Measurements from ENCODE around the gene NKTR. TPM values are rescaled to one million over a fixed set of nuclear protein-coding genes. Genes with fewer than 3 reads are reported as not detected.

NKTR gene
- total RNA-seq, 4 donors from 2014 or later, result 17.9 to 134 (median 56.3) TPM

- ATAC-seq, result no peak
- Histone ChIP-seq H3K4me1 (peaks cover 0 to 9% (median 0%) of the 10 kb centered on the region in 3 donors), H3K4me3 (no peak overlapping the region), H3K27ac (peak overlapping the region in 2 of 4 donors; percentile 3 to 26), H3K36me3 (peaks cover 0 to 98% of the 10 kb centered on the region in 2 donors), H3K27me3 (no peaks in the 10 kb centered on the region), H3K9me3 (no peaks in the 10 kb centered on the region)
- 63 to 71% methylated on average over 2 of the region's 3 CpGs for WGBS, 2 donors (ENCODE audit: low coverage in 1 of 2)
- TF ChIP-seq POLR2AphosphoS5 (IDR thresholded peaks at IDR 0.05) (no peak), EP300 (IDR thresholded peaks at IDR 0.05) (no peak), POLR2A (IDR thresholded peaks at IDR 0.05) (no peak), CTCF (IDR thresholded peaks at IDR 0.05) (no peak)
These were observed 38.2 kb upstream of the NKTR start for GRCh38 chr3:42562047-42562907.

GRCh38 chr3:42569593-42570142, 30.8 kb upstream of the NKTR start:
- ATAC-seq, result no peak
- no peaks in the 10 kb centered on the region for H3K4me1 ChIP-seq
- 46 to 70% methylated on average over 2 of the region's 2 CpGs for WGBS, 2 donors (ENCODE audit: low coverage in 1 of 2)
- TF ChIP-seq CTCF (IDR thresholded peaks at IDR 0.05) (no peak), POLR2AphosphoS5 (IDR thresholded peaks at IDR 0.05) (no peak), EP300 (IDR thresholded peaks at IDR 0.05) (no peak), POLR2A (IDR thresholded peaks at IDR 0.05) (no peak)
- no peak overlapping the region for H3K4me3 ChIP-seq
- peaks cover 0 to 69% of the 10 kb centered on the region in 2 donors for H3K36me3 ChIP-seq
- H3K9me3 ChIP-seq, result peaks cover 0 to 6% (median 0%) of the 10 kb centered on the region in 3 donors
- H3K27me3 ChIP-seq, result no peaks in the 10 kb centered on the region
- H3K27ac ChIP-seq, result no peak overlapping the region

GRCh38 chr3:42572278-42572677, 28.2 kb upstream of the NKTR start:
- Histone ChIP-seq H3K4me1 (no peaks in the 10 kb centered on the region), H3K36me3 (peaks cover 0 to 43% of the 10 kb centered on the region in 2 donors), H3K9me3 (peaks cover 0 to 6% (median 0%) of the 10 kb centered on the region in 3 donors), H3K27me3 (no peaks in the 10 kb centered on the region), H3K4me3 (no peak overlapping the region), H3K27ac (no peak overlapping the region)
- no peak for ATAC-seq
- WGBS, 2 donors (ENCODE audit: low coverage in 1 of 2), result 88 to 100% methylated on average over 1 of the region's 3 CpGs
- TF ChIP-seq POLR2A (IDR thresholded peaks at IDR 0.05) (no peak), POLR2AphosphoS5 (IDR thresholded peaks at IDR 0.05) (no peak), EP300 (IDR thresholded peaks at IDR 0.05) (no peak), CTCF (IDR thresholded peaks at IDR 0.05) (peak in 1 of 4 experiments; percentile 35)

GRCh38 chr3:42575137-42575741, 25.2 kb upstream of the NKTR start:
- ATAC-seq, result no peak
- Histone ChIP-seq H3K27me3 (no peaks in the 10 kb centered on the region), H3K4me1 (peaks cover 0 to 15% (median 0%) of the 10 kb centered on the region in 3 donors), H3K36me3 (peaks cover 0 to 29% of the 10 kb centered on the region in 2 donors), H3K9me3 (peaks cover 0 to 6% (median 0%) of the 10 kb centered on the region in 3 donors), H3K4me3 (no peak overlapping the region), H3K27ac (no peak overlapping the region)
- no peak for TF ChIP-seq POLR2AphosphoS5 (IDR thresholded peaks at IDR 0.05)
- TF ChIP-seq POLR2A (IDR thresholded peaks at IDR 0.05), result no peak
- TF ChIP-seq EP300 (IDR thresholded peaks at IDR 0.05), result no peak
- TF ChIP-seq CTCF (IDR thresholded peaks at IDR 0.05), result no peak
